Stimulated activated CD4-positive, alpha-beta T cell treated with anti-CD3 and anti-CD28 coated beads, Interleukin-4, amount 100 ng/mL, for 4 hours (primary cell): ENCODE results near the gene GAK.

ENCODE experiments used
- DNase-seq, 2 experiments: peaks; one replicate each; pipeline ENCODE4 v3.0.0-alpha.2; 2020

GAK gene

GRCh38 chr4:964346-965025, 32.4 kb upstream of the GAK start:
- no peak for DNase-seq

- no peak for DNase-seq
These were observed 31.4 kb upstream of the GAK start for GRCh38 chr4:963276-964225.

GRCh38 chr4:962231-963208, 30.4 kb upstream of the GAK start:
- no peak for DNase-seq

GRCh38 chr4:961351-962230, 29.5 kb upstream of the GAK start:
- DNase-seq = no peak

- DNase-seq = no peak
These were observed 28.7 kb upstream of the GAK start for GRCh38 chr4:960636-961350.

- DNase-seq = no peak
These were observed 28.1 kb upstream of the GAK start for GRCh38 chr4:960140-960635.

- no peak for DNase-seq
These were observed 27.4 kb upstream of the GAK start for GRCh38 chr4:959338-960139.

- no peak for DNase-seq
These were observed 26.7 kb upstream of the GAK start for GRCh38 chr4:958696-959337.

- DNase-seq = no peak
These were observed 26.2 kb upstream of the GAK start for GRCh38 chr4:958314-958665.

- DNase-seq = no peak
These were observed 25.6 kb upstream of the GAK start for GRCh38 chr4:957581-958313.

- DNase-seq = no peak
These were observed 25.1 kb upstream of the GAK start for GRCh38 chr4:957231-957580.

- DNase-seq = no peak
These were observed 24.6 kb upstream of the GAK start for GRCh38 chr4:956531-957230.

- DNase-seq = no peak
These were observed 23.8 kb upstream of the GAK start for GRCh38 chr4:955931-956381.

- no peak for DNase-seq
These were observed 23.2 kb upstream of the GAK start for GRCh38 chr4:955161-955921.

- DNase-seq = no peak
These were observed 22.3 kb upstream of the GAK start for GRCh38 chr4:954211-955020.

- DNase-seq = no peak
These were observed 21.4 kb upstream of the GAK start for GRCh38 chr4:953574-953915.
